Fibroblast of mammary gland (primary cell): ENCODE data around the gene FGF14.
A peak's percentile ranks its signal among the peaks of the same experiment; 100 is the strongest.

Experiments used
- DNase-seq: peaks from one replicate; pipeline ENCODE4 v3.0.0-alpha.2; 2010; ENCODE audit warnings: low read depth
- H3K4me3 ChIP-seq: 2 replicates; pipeline ENCODE4 v1.5.1; 2011; ENCODE audit warnings: low read depth, mild to moderate bottlenecking, low read length, moderate library complexity; ENCODE audit not compliant: control insufficient read depth
- CTCF ChIP-seq: conservative IDR thresholded peaks from 2 replicates; pipeline ENCODE4 v1.5.1; 2011; ENCODE audit warnings: low read depth, low read length, inconsistent platforms; ENCODE audit not compliant: control insufficient read depth, insufficient read depth

FGF14 gene

GRCh38 chr13:102294407-102295018 lies 107.3 kb downstream of the FGF14 start:
- DNase-seq, result no peak
- H3K4me3 ChIP-seq, result no peak overlapping the region
- no peak for TF ChIP-seq CTCF

- no peak for TF ChIP-seq CTCF
- no peak overlapping the region for H3K4me3 ChIP-seq
- no peak for DNase-seq
Measured at GRCh38 chr13:102293723-102294122, 108.1 kb downstream of the FGF14 start.

- peak; percentile 75 for DNase-seq
- TF ChIP-seq CTCF, result no peak
- no peak overlapping the region for H3K4me3 ChIP-seq
Measured at GRCh38 chr13:102291587-102292218, 110.1 kb downstream of the FGF14 start.

- no peak for TF ChIP-seq CTCF
- no peak overlapping the region for H3K4me3 ChIP-seq
- DNase-seq, result no peak
Measured at GRCh38 chr13:102289606-102290005, 112.2 kb downstream of the FGF14 start.

GRCh38 chr13:102286326-102286725 lies 115.5 kb downstream of the FGF14 start:
- TF ChIP-seq CTCF, result no peak
- peak; percentile 99 for DNase-seq
- H3K4me3 ChIP-seq, result no peak overlapping the region

GRCh38 chr13:102280366-102280765 lies 121.5 kb downstream of the FGF14 start:
- TF ChIP-seq CTCF, result no peak
- no peak overlapping the region for H3K4me3 ChIP-seq
- no peak for DNase-seq
